Mesodermal cell (in vitro differentiated cells): ENCODE data around the gene CRY1.
"Not testable (repeated sequence)": the region's sequence is repeated elsewhere in the genome, so short reads cannot be mapped to it uniquely, and the experiment has no call there.

Source experiments
- H3K27ac ChIP-seq: 2 replicates; pipeline ENCODE4 v1.7.0; 2013; ENCODE audit warnings: mild to moderate bottlenecking, low read depth, low read length, moderate library complexity; ENCODE audit not compliant: severe bottlenecking
- H3K36me3 ChIP-seq: 2 replicates; pipeline ENCODE4 v1.7.1; 2013; ENCODE audit warnings: mild to moderate bottlenecking, low read length, moderate library complexity; ENCODE audit not compliant: control insufficient read depth, insufficient read depth
- H3K4me1 ChIP-seq: one replicate; pipeline ENCODE4 v1.7.1; 2013; ENCODE audit warnings: mild to moderate bottlenecking, low read length; ENCODE audit not compliant: insufficient read depth, control insufficient read depth, poor library complexity, severe bottlenecking
- H3K4me3 ChIP-seq: 2 replicates; pipeline ENCODE4 v1.7.0; 2013; ENCODE audit warnings: low read length, control low read depth, mild to moderate bottlenecking; ENCODE audit not compliant: insufficient read depth, poor library complexity, severe bottlenecking; ENCODE audit errors: extremely low read depth
- H3K9me3 ChIP-seq: 2 replicates; pipeline ENCODE4 v1.7.1; 2013; ENCODE audit warnings: mild to moderate bottlenecking, low read length, moderate library complexity; ENCODE audit not compliant: control insufficient read depth
- WGBS, 2 experiments: methylation state at CpG; one replicate each; pipeline ENCODE4 v1.1.5; 2013; ENCODE audit warnings: missing lambda C conversion rate in 2 of 2; ENCODE audit not compliant: insufficient coverage in 2 of 2; 5-methylcytosine and 5-hydroxymethylcytosine counted together

The CRY1 gene

GRCh38 chr12:107011519-107011918 is 81.8 kb downstream of the CRY1 start:
- WGBS, 2 experiments = no CpG with 5 or more reads among the region's 2 CpGs
- peaks cover 6% of the 10 kb centered on the region for H3K36me3 ChIP-seq
- H3K27ac ChIP-seq = no peak overlapping the region
- no peaks in the 10 kb centered on the region for H3K4me1 ChIP-seq
- no peaks in the 10 kb centered on the region for H3K9me3 ChIP-seq
- no peak overlapping the region for H3K4me3 ChIP-seq

GRCh38 chr12:107007411-107007810 is 85.9 kb downstream of the CRY1 start:
- H3K4me1 ChIP-seq = no peaks in the 10 kb centered on the region
- WGBS, 2 experiments = 86 to 92% methylated on average over 2 to 3 of the region's 4 CpGs

GRCh38 chr12:107002665-107003064 is 90.7 kb downstream of the CRY1 start:
- 86% methylated on average over 2 of the region's 4 CpGs; no CpG with 5 or more reads in 1 of the 2 experiments for WGBS, 2 experiments
- not testable (repeated sequence) for H3K9me3 ChIP-seq, H3K4me3 ChIP-seq, H3K27ac ChIP-seq, H3K4me1 ChIP-seq
- H3K36me3 ChIP-seq = peaks cover 31% of the 10 kb centered on the region

More at GRCh38 chr12:107007411-107007810, 85.9 kb downstream of the CRY1 start:
- Histone ChIP-seq H3K36me3 (peaks cover 9% of the 10 kb centered on the region), H3K9me3 (no peaks in the 10 kb centered on the region), H3K4me3 (no peak overlapping the region), H3K27ac (no peak overlapping the region)

- H3K9me3 ChIP-seq = no peaks in the 10 kb centered on the region
- H3K36me3 ChIP-seq = peaks cover 49% of the 10 kb centered on the region
- WGBS, 2 experiments = 92% methylated on average over 4 of the region's 6 CpGs
- H3K4me1 ChIP-seq = no peaks in the 10 kb centered on the region
- no peak overlapping the region for H3K27ac ChIP-seq
- H3K4me3 ChIP-seq = no peak overlapping the region
Observed at GRCh38 chr12:106999446-106999845, 93.9 kb downstream of the CRY1 start.

GRCh38 chr12:106997916-106998315 is 95.4 kb downstream of the CRY1 start:
- H3K36me3 ChIP-seq = peaks cover 48% of the 10 kb centered on the region
- WGBS, 2 experiments = 67% methylated on average over 1 of the region's 1 CpG; no CpG with 5 or more reads in 1 of the 2 experiments

GRCh38 chr12:106996102-106996501 is 97.2 kb downstream of the CRY1 start:
- H3K9me3 ChIP-seq, H3K27ac ChIP-seq, H3K4me3 ChIP-seq, H3K4me1 ChIP-seq: not testable (repeated sequence)
- 93 to 100% methylated on average over 1 to 3 of the region's 5 CpGs for WGBS, 2 experiments
- H3K36me3 ChIP-seq = peaks cover 44% of the 10 kb centered on the region

More at GRCh38 chr12:106997916-106998315, 95.4 kb downstream of the CRY1 start:
- Histone ChIP-seq H3K27ac (no peak overlapping the region), H3K9me3 (no peaks in the 10 kb centered on the region), H3K4me3 (no peak overlapping the region), H3K4me1 (no peaks in the 10 kb centered on the region)

- 83 to 90% methylated on average over 1 to 2 of the region's 2 CpGs for WGBS, 2 experiments
- Histone ChIP-seq H3K9me3 (no peaks in the 10 kb centered on the region), H3K36me3 (peaks cover 30% of the 10 kb centered on the region), H3K4me3 (no peak overlapping the region), H3K4me1 (no peaks in the 10 kb centered on the region), H3K27ac (no peak overlapping the region)
Observed at GRCh38 chr12:106994579-106995220, 98.6 kb downstream of the CRY1 start.

GRCh38 chr12:106987846-106988245 is 105.5 kb downstream of the CRY1 start:
- H3K4me1 ChIP-seq = peaks cover 13% of the 10 kb centered on the region
- H3K27ac ChIP-seq = peak overlapping the region; percentile 83
- WGBS, 2 experiments = 79 to 85% methylated on average over 5 of the region's 6 CpGs
- no peaks in the 10 kb centered on the region for H3K9me3 ChIP-seq
- peaks cover 20% of the 10 kb centered on the region for H3K36me3 ChIP-seq
- no peak overlapping the region for H3K4me3 ChIP-seq

GRCh38 chr12:106986625-106987389 is 106.5 kb downstream of the CRY1 start, which contains the start of gene MTERF2:
Gene MTERF2, minus strand, starts transcription at chr12:106987146. Its CDS starts 8,432 bp downstream, at chr12:106978714.
- WGBS, 2 experiments = 1 to 2% methylated on average over 28 to 36 of the region's 50 CpGs
- no peaks in the 10 kb centered on the region for H3K9me3 ChIP-seq
- peak within 1 kb of the TSS; percentile 83 for H3K27ac ChIP-seq
- peak within 1 kb of the TSS; percentile 67 for H3K4me3 ChIP-seq
- H3K4me1 ChIP-seq = peaks cover 13% of the 10 kb centered on the region
- H3K36me3 ChIP-seq = peaks cover 20% of the 10 kb centered on the region

- 60 to 68% methylated on average over 2 to 3 of the region's 4 CpGs for WGBS, 2 experiments
- Histone ChIP-seq H3K27ac (peak overlapping the region; percentile 83), H3K9me3 (no peaks in the 10 kb centered on the region)
Observed at GRCh38 chr12:106986135-106986534, 107.2 kb downstream of the CRY1 start.

GRCh38 chr12:106985479-106985878 is 107.9 kb downstream of the CRY1 start:
- H3K9me3 ChIP-seq = no peaks in the 10 kb centered on the region
- H3K4me3 ChIP-seq = no peak overlapping the region

More at GRCh38 chr12:106986135-106986534, 107.2 kb downstream of the CRY1 start:
- Histone ChIP-seq H3K4me1 (peaks cover 13% of the 10 kb centered on the region), H3K36me3 (peaks cover 20% of the 10 kb centered on the region), H3K4me3 (peak overlapping the region; percentile 67)

More at GRCh38 chr12:106985479-106985878, 107.9 kb downstream of the CRY1 start:
- no peak overlapping the region for H3K27ac ChIP-seq
- 80 to 98% methylated on average over 4 of the region's 5 CpGs for WGBS, 2 experiments
- peaks cover 13% of the 10 kb centered on the region for H3K4me1 ChIP-seq
- H3K36me3 ChIP-seq = peaks cover 20% of the 10 kb centered on the region
